Endodermal cell (in vitro differentiated cells): ENCODE measurements around the gene LMO7. TPM values are rescaled to one million over a fixed set of nuclear protein-coding genes. Genes with fewer than 3 reads are reported as not detected.
A peak's percentile ranks its signal among the peaks of the same experiment; 100 is the strongest.

ENCODE experiments used
- DNase-seq: peaks from one replicate; pipeline ENCODE4 v3.0.0-alpha.2; 2017
- H3K27ac ChIP-seq: 2 replicates; pipeline ENCODE4 v1.5.1; 2013; ENCODE audit warnings: mild to moderate bottlenecking, low read depth, low read length, moderate library complexity
- H3K27me3 ChIP-seq: 2 replicates; pipeline ENCODE4 v1.6.1; 2013; ENCODE audit warnings: mild to moderate bottlenecking, low read length, moderate library complexity; ENCODE audit not compliant: insufficient read depth, control insufficient read depth, poor library complexity, severe bottlenecking
- H3K36me3 ChIP-seq: 2 replicates; pipeline ENCODE4 v1.7.0; 2013; ENCODE audit warnings: mild to moderate bottlenecking, low read length, moderate library complexity; ENCODE audit not compliant: control insufficient read depth, insufficient read depth
- H3K4me1 ChIP-seq: one replicate; pipeline ENCODE4 v1.7.0; 2013; ENCODE audit warnings: low read length; ENCODE audit not compliant: control insufficient read depth, insufficient read depth
- H3K4me3 ChIP-seq: 2 replicates; pipeline ENCODE4 v1.5.1; 2013; ENCODE audit warnings: mild to moderate bottlenecking, low read length, moderate library complexity
- H3K9ac ChIP-seq: 2 replicates; pipeline ENCODE4 v1.6.1; 2013; ENCODE audit warnings: mild to moderate bottlenecking, low read length, moderate library complexity; ENCODE audit not compliant: poor library complexity, severe bottlenecking; ENCODE audit errors: extremely low read depth
- H3K9me3 ChIP-seq: 2 replicates; pipeline ENCODE4 v1.6.1; 2013; ENCODE audit warnings: mild to moderate bottlenecking, low read length, moderate library complexity; ENCODE audit not compliant: control insufficient read depth
- H3K27ac Mint-ChIP-seq: 2 replicates; pipeline ENCODE4 v1.8.0; 2020; ENCODE audit warnings: mixed read lengths
- H3K27me3 Mint-ChIP-seq: 2 replicates; pipeline ENCODE4 v1.8.0; 2021; ENCODE audit warnings: mild to moderate bottlenecking, mixed read lengths; ENCODE audit not compliant: insufficient read depth
- H3K36me3 Mint-ChIP-seq: 2 replicates; pipeline ENCODE4 v1.8.0; 2020; ENCODE audit warnings: low read depth, mixed read lengths
- H3K4me1 Mint-ChIP-seq: 2 replicates; pipeline ENCODE4 v1.8.0; 2020; ENCODE audit warnings: mixed read lengths
- H3K4me3 Mint-ChIP-seq: 2 replicates; pipeline ENCODE4 v1.8.0; 2020; ENCODE audit warnings: mild to moderate bottlenecking, moderate library complexity, mixed read lengths
- H3K9me3 Mint-ChIP-seq: 2 replicates; pipeline ENCODE4 v1.8.0; 2020; ENCODE audit warnings: mild to moderate bottlenecking, mixed read lengths
- WGBS, 2 experiments: methylation state at CpG; one replicate each; pipeline versions ENCODE4 v1.1.5 to v1.1.7; 2013; ENCODE audit warnings: missing lambda C conversion rate in 2 of 2, mixed read lengths in 1 of 2; ENCODE audit not compliant: insufficient coverage in 1 of 2, insufficient read length in 1 of 2; 5-methylcytosine and 5-hydroxymethylcytosine counted together
- total RNA-seq, 2 donors: library from RNA; stranded (reverse); fragmentation: NEBNext Ultra II Directional in 1 of 2; extraction: Animal tissue kit (Norgen Biotek cat#: 25700) in 1 of 2; gene quantifications; 2 replicates in 1 of 2; 3 replicates in 1 of 2; pipeline ENCODE4 v1.2.1, GENCODE V29; 2021
- TF ChIP-seq, protein P1 (sequence below): fragments of 200-600 bp; sonication (generic); conservative IDR thresholded peaks from 2 replicates; pipeline ENCODE4 v1.5.0; 2021; ENCODE audit warnings: antibody characterized with exemption, mild to moderate bottlenecking

LMO7 gene
- total RNA-seq, 2 donors from 2014 or later, result 9.9 to 14.1 TPM

DNA sequence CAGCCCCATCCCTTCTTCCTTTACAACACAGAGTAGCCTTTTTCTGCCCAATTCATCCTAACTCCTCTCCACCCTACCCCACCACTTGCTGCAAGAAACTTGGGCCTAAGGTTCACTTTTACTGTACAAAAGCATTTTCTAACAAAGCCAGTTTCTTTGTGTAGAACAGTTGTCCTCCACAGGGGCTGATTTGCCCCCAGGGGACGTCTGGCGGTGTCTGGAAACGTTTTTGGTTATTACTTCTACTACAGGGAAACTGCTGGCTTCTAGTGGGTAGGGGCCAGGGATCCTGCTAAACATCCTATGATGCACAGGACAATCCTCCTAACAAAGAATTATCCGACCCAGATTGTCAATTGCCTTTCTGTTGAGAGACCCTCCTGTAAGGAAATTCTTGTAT lies 7.3 kb upstream of the LMO7 start:
- Histone ChIP-seq H3K27me3 (no peaks in the 10 kb centered on the region), H3K4me1 (no peaks in the 10 kb centered on the region), H3K9me3 (no peaks in the 10 kb centered on the region), H3K36me3 (no peaks in the 10 kb centered on the region), H3K9ac (no peak overlapping the region), H3K27ac (peak overlapping the region; percentile 21), H3K4me3 (no peak overlapping the region)
- TF ChIP-seq, protein P1, sequence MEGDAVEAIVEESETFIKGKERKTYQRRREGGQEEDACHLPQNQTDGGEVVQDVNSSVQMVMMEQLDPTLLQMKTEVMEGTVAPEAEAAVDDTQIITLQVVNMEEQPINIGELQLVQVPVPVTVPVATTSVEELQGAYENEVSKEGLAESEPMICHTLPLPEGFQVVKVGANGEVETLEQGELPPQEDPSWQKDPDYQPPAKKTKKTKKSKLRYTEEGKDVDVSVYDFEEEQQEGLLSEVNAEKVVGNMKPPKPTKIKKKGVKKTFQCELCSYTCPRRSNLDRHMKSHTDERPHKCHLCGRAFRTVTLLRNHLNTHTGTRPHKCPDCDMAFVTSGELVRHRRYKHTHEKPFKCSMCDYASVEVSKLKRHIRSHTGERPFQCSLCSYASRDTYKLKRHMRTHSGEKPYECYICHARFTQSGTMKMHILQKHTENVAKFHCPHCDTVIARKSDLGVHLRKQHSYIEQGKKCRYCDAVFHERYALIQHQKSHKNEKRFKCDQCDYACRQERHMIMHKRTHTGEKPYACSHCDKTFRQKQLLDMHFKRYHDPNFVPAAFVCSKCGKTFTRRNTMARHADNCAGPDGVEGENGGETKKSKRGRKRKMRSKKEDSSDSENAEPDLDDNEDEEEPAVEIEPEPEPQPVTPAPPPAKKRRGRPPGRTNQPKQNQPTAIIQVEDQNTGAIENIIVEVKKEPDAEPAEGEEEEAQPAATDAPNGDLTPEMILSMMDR, result no peak
- Mint-ChIP-seq H3K36me3 (peaks cover 7% of the 10 kb centered on the region), H3K4me1 (peaks cover 4% of the 10 kb centered on the region), H3K4me3 (no peak overlapping the region), H3K9me3 (no peaks in the 10 kb centered on the region), H3K27me3 (no peaks in the 10 kb centered on the region), H3K27ac (no peak overlapping the region)
- WGBS, 2 experiments, result 73 to 88% methylated on average over 1 to 4 of the region's 4 CpGs
- DNase-seq, result no peak

DNA sequence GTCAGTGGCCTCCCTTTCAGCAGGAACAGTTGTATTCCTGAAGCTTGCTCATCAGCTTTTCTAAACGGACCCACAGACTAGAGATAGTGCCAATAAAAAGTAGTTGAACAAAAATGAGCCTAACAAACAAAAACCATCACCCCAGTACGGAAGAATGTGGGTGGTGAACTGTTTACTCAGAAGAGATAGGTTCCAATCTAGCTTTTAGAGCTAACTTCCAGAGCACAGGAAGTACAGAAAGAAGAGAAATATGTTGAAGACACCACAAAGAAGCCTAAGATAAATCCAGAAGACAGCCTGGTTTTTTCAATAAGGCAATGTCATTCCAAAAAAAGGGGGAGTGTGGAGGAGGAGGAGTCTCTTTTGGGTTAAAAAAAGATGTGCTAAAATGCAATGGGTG lies 2.8 kb upstream of the LMO7 start:
- no peaks in the 10 kb centered on the region for H3K36me3 Mint-ChIP-seq
- Histone ChIP-seq H3K36me3 (no peaks in the 10 kb centered on the region), H3K4me1 (no peaks in the 10 kb centered on the region), H3K27me3 (peaks cover 26% of the 10 kb centered on the region), H3K4me3 (no peak overlapping the region), H3K27ac (no peak overlapping the region), H3K9me3 (no peaks in the 10 kb centered on the region), H3K9ac (no peak overlapping the region)
- 83 to 100% methylated on average over 1 to 2 of the region's 2 CpGs for WGBS, 2 experiments
- H3K27me3 Mint-ChIP-seq, result peaks cover 27% of the 10 kb centered on the region
- no peak for DNase-seq
- no peak overlapping the region for H3K4me3 Mint-ChIP-seq
- H3K4me1 Mint-ChIP-seq, result peaks cover 12% of the 10 kb centered on the region
- TF ChIP-seq, protein P1, result no peak
- H3K27ac Mint-ChIP-seq, result no peak overlapping the region
- H3K9me3 Mint-ChIP-seq, result no peaks in the 10 kb centered on the region

DNA sequence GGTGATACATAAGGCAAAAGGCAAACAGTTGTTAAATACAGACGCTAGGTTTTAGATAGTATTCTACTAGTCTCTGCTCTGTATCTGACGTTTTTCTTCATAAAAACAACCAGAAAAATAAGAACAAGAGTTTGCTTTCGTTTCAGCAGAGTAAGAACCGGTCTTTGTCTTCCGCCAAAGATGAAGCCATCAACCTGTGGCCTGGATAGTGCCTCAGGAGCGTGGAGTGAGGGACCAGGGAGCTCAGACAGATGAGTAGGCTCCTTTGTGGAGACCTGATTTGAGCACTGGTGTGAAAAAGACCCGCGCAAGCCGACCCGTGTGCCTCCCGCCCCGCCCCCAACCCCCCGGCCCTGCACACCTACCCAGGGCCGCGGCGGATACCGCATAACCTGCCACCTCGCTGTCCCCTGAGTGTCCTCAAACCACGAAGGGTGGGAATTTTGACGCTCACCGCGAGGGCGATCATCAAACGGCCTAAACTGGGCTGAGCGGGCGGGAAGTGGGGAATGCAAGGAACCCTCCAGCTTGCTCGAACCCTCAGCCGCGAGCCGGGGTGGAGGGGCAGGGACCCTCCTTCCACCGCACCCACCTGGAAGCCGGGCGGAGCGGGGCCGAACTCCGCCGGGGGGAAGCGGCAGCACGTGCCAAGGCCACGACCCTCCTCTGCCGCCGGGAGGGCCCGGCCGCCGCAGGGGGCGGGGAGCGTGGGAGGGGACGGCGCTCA lies 866 bp upstream of the LMO7 start:
- Histone ChIP-seq H3K4me3 (peak overlapping the region; percentile 53), H3K9ac (no peak overlapping the region), H3K9me3 (no peaks in the 10 kb centered on the region), H3K36me3 (no peaks in the 10 kb centered on the region), H3K27me3 (peaks cover 38% of the 10 kb centered on the region), H3K27ac (no peak overlapping the region), H3K4me1 (no peaks in the 10 kb centered on the region)
- 25 to 74% methylated on average over 5 to 49 of the region's 49 CpGs for WGBS, 2 experiments
- DNase-seq, result no peak
- TF ChIP-seq, protein P1, result no peak
- peaks cover 32% of the 10 kb centered on the region for H3K27me3 Mint-ChIP-seq
- no peaks in the 10 kb centered on the region for H3K9me3 Mint-ChIP-seq
- H3K4me3 Mint-ChIP-seq, result peak overlapping the region; percentile 62
- H3K4me1 Mint-ChIP-seq, result peaks cover 15% of the 10 kb centered on the region
- H3K27ac Mint-ChIP-seq, result no peak overlapping the region
- no peaks in the 10 kb centered on the region for H3K36me3 Mint-ChIP-seq
